Endodermal cell (in vitro differentiated cells): ENCODE results near the gene HOXC11. TPM values are rescaled to one million over a fixed set of nuclear protein-coding genes. Genes with fewer than 3 reads are reported as not detected.

Experiments used
- DNase-seq: peaks from one replicate; pipeline ENCODE4 v3.0.0-alpha.2; 2017
- H3K27ac ChIP-seq: 2 replicates; pipeline ENCODE4 v1.5.1; 2013; ENCODE audit warnings: mild to moderate bottlenecking, low read depth, low read length, moderate library complexity
- H3K27me3 ChIP-seq: 2 replicates; pipeline ENCODE4 v1.6.1; 2013; ENCODE audit warnings: mild to moderate bottlenecking, low read length, moderate library complexity; ENCODE audit not compliant: insufficient read depth, control insufficient read depth, poor library complexity, severe bottlenecking
- H3K36me3 ChIP-seq: 2 replicates; pipeline ENCODE4 v1.7.0; 2013; ENCODE audit warnings: mild to moderate bottlenecking, low read length, moderate library complexity; ENCODE audit not compliant: control insufficient read depth, insufficient read depth
- H3K4me1 ChIP-seq: one replicate; pipeline ENCODE4 v1.7.0; 2013; ENCODE audit warnings: low read length; ENCODE audit not compliant: control insufficient read depth, insufficient read depth
- H3K4me3 ChIP-seq: 2 replicates; pipeline ENCODE4 v1.5.1; 2013; ENCODE audit warnings: mild to moderate bottlenecking, low read length, moderate library complexity
- H3K9ac ChIP-seq: 2 replicates; pipeline ENCODE4 v1.6.1; 2013; ENCODE audit warnings: mild to moderate bottlenecking, low read length, moderate library complexity; ENCODE audit not compliant: poor library complexity, severe bottlenecking; ENCODE audit errors: extremely low read depth
- H3K9me3 ChIP-seq: 2 replicates; pipeline ENCODE4 v1.6.1; 2013; ENCODE audit warnings: mild to moderate bottlenecking, low read length, moderate library complexity; ENCODE audit not compliant: control insufficient read depth
- H3K27ac Mint-ChIP-seq: 2 replicates; pipeline ENCODE4 v1.8.0; 2020; ENCODE audit warnings: mixed read lengths
- H3K27me3 Mint-ChIP-seq: 2 replicates; pipeline ENCODE4 v1.8.0; 2021; ENCODE audit warnings: mild to moderate bottlenecking, mixed read lengths; ENCODE audit not compliant: insufficient read depth
- H3K36me3 Mint-ChIP-seq: 2 replicates; pipeline ENCODE4 v1.8.0; 2020; ENCODE audit warnings: low read depth, mixed read lengths
- H3K4me1 Mint-ChIP-seq: 2 replicates; pipeline ENCODE4 v1.8.0; 2020; ENCODE audit warnings: mixed read lengths
- H3K4me3 Mint-ChIP-seq: 2 replicates; pipeline ENCODE4 v1.8.0; 2020; ENCODE audit warnings: mild to moderate bottlenecking, moderate library complexity, mixed read lengths
- H3K9me3 Mint-ChIP-seq: 2 replicates; pipeline ENCODE4 v1.8.0; 2020; ENCODE audit warnings: mild to moderate bottlenecking, mixed read lengths
- WGBS, 2 experiments: methylation state at CpG; one replicate each; pipeline versions ENCODE4 v1.1.5 to v1.1.7; 2013; ENCODE audit warnings: missing lambda C conversion rate in 2 of 2, mixed read lengths in 1 of 2; ENCODE audit not compliant: insufficient coverage in 1 of 2, insufficient read length in 1 of 2; 5-methylcytosine and 5-hydroxymethylcytosine counted together
- total RNA-seq, 2 donors: library from RNA; stranded (reverse); fragmentation: NEBNext Ultra II Directional in 1 of 2; extraction: Animal tissue kit (Norgen Biotek cat#: 25700) in 1 of 2; gene quantifications; 2 replicates in 1 of 2; 3 replicates in 1 of 2; pipeline ENCODE4 v1.2.1, GENCODE V29; 2021
- TF ChIP-seq, protein P1 (sequence below): fragments of 200-600 bp; sonication (generic); conservative IDR thresholded peaks from 2 replicates; pipeline ENCODE4 v1.5.0; 2021; ENCODE audit warnings: antibody characterized with exemption, mild to moderate bottlenecking

Gene HOXC11
- total RNA-seq, 2 donors from 2014 or later: not detected

DNA sequence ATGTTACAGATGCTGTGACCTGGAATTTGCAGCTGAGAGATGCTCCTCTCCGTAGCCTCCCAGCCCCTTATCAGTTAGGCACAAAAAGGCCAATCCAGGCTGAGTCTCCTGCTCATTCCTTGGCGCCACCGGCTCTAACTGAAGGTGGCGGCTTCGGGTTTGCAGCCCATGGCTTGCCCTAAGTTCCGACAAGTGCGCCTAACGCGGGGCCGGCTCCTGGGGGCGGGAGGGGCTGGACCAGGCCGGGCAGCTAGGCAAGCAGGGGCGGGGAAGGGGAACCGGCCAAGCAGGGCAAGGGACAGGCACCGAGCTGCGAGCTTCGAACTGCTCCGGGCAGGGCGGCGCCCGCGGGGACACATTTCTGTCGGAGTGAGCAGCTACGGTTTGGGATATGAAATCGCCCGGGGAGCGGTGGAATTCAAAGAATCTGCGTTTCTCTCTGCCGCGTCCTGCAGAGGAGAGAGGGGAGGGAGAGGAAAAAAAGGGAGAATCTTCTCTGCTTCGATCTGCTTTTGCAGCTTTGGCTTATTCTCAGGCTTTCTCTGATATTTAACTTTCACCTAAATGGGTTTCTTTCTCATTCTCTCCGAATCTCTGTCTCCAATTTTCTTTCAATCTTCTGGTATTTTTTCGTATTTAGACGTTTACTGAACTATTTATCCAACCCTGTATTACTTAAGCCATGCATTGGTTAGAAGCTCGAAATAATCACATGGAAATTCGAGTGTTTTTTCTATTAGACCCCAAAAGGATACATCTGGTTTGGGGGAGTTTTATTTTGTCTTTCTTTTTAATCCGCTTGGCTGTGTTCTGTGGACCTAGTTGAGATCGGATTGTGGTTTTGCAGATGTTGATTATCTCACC is 19.8 kb upstream of the HOXC11 start:
- 2 to 8% methylated on average over 19 to 38 of the region's 38 CpGs for WGBS, 2 experiments

DNA sequence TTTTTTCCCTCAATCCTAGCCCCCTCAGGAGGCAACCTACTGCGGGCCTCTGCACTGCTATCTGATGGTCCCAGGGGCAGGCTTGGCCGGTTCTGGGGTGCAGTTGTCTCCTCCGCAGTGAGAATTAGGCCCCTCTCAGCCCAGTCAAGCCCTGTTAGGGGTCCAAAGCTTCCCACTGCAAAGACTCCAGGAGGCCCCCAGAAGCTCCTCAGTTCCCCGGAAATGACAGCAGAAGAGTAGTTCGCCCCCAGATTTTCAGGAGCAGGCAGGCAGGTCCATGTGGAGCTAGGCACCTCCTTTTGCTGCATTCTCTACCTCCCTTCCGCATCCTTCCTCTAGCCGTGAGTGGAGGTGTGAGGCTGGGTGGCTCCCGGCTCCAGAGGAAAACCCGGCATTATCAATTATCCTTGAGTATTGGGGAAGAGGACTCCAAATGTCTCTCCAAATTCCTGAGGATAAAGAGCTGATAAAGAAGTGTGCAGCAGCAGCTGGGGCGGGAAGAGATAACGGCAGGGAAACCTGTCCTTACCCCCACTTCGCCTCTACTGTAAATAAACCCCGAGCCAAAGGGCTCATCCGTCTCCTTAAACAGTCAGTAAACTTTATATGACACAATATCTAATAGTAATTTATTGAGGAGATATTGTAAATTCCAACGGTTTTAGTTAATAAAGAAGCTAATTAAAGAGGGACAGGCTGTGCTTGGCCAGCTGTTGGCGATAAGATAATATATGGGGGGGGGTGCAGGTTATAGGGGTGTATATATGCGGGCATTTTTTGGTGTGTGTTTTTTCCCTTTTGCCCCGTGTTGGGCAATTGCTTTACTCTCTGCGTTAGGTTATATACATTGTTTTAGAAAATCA is 18.9 kb upstream of the HOXC11 start:
- TF ChIP-seq, protein P1, sequence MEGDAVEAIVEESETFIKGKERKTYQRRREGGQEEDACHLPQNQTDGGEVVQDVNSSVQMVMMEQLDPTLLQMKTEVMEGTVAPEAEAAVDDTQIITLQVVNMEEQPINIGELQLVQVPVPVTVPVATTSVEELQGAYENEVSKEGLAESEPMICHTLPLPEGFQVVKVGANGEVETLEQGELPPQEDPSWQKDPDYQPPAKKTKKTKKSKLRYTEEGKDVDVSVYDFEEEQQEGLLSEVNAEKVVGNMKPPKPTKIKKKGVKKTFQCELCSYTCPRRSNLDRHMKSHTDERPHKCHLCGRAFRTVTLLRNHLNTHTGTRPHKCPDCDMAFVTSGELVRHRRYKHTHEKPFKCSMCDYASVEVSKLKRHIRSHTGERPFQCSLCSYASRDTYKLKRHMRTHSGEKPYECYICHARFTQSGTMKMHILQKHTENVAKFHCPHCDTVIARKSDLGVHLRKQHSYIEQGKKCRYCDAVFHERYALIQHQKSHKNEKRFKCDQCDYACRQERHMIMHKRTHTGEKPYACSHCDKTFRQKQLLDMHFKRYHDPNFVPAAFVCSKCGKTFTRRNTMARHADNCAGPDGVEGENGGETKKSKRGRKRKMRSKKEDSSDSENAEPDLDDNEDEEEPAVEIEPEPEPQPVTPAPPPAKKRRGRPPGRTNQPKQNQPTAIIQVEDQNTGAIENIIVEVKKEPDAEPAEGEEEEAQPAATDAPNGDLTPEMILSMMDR: no peak
- Histone ChIP-seq H3K36me3 (no peaks in the 10 kb centered on the region), H3K4me3 (no peak overlapping the region), H3K27me3 (peaks cover 100% of the 10 kb centered on the region), H3K27ac (no peak overlapping the region), H3K4me1 (no peaks in the 10 kb centered on the region), H3K9me3 (peaks cover 23% of the 10 kb centered on the region), H3K9ac (no peak overlapping the region)
- peaks cover 2% of the 10 kb centered on the region for H3K9me3 Mint-ChIP-seq
- H3K36me3 Mint-ChIP-seq: no peaks in the 10 kb centered on the region
- DNase-seq: peak; percentile 53
- no peak overlapping the region for H3K27ac Mint-ChIP-seq
- no peak overlapping the region for H3K4me3 Mint-ChIP-seq
- 17 to 34% methylated on average over 7 to 15 of the region's 19 CpGs for WGBS, 2 experiments
- no peaks in the 10 kb centered on the region for H3K4me1 Mint-ChIP-seq
- H3K27me3 Mint-ChIP-seq: peaks cover 99% of the 10 kb centered on the region

More for the DNA sequence above, 19.8 kb upstream of the HOXC11 start:
- no peak overlapping the region for H3K4me3 ChIP-seq
- TF ChIP-seq, protein P1: no peak
- DNase-seq: peak; percentile 90
- no peaks in the 10 kb centered on the region for H3K36me3 Mint-ChIP-seq
- H3K27me3 ChIP-seq: peaks cover 100% of the 10 kb centered on the region
- no peaks in the 10 kb centered on the region for H3K4me1 ChIP-seq
- H3K4me3 Mint-ChIP-seq: no peak overlapping the region
- H3K4me1 Mint-ChIP-seq: no peaks in the 10 kb centered on the region
- H3K36me3 ChIP-seq: no peaks in the 10 kb centered on the region
- H3K27me3 Mint-ChIP-seq: peaks cover 99% of the 10 kb centered on the region
- no peak overlapping the region for H3K27ac Mint-ChIP-seq
- H3K9me3 Mint-ChIP-seq: peaks cover 2% of the 10 kb centered on the region
- H3K9me3 ChIP-seq: peaks cover 23% of the 10 kb centered on the region
- H3K27ac ChIP-seq: no peak overlapping the region
- no peak overlapping the region for H3K9ac ChIP-seq

DNA sequence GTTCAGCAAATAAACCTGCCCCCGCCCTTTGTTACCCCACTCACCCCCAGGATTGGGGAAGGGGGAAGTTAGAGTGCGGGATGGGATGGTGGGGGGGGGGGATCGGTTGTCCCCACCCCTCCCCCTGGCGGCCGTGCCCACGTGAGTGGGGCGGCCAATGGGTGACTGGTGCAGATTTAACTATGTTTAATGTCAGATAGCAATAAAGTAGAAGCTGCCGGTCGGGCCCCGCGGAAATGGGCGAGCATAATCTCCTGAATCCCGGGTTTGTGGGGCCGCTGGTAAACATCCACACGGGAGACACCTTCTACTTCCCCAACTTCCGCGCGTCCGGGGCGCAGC is 18.3 kb upstream of the HOXC11 start, which contains the start of gene HOXC12:
Gene HOXC12 (plus strand): TSS at position 210 of the 342 bp plus-strand sequence. CDS start 27 bp downstream, at position 237.
- 14 to 24% methylated on average over 10 to 13 of the region's 20 CpGs for WGBS, 2 experiments
- H3K9ac ChIP-seq: no peak within 1 kb of the TSS
- H3K36me3 ChIP-seq: no peaks in the 10 kb centered on the region
- H3K4me1 ChIP-seq: no peaks in the 10 kb centered on the region
- Mint-ChIP-seq H3K4me1 (no peaks in the 10 kb centered on the region), H3K36me3 (no peaks in the 10 kb centered on the region), H3K27me3 (peaks cover 99% of the 10 kb centered on the region), H3K27ac (no peak within 1 kb of the TSS), H3K9me3 (peaks cover 2% of the 10 kb centered on the region), H3K4me3 (no peak within 1 kb of the TSS)
- H3K4me3 ChIP-seq: no peak within 1 kb of the TSS
- H3K27ac ChIP-seq: no peak within 1 kb of the TSS
- DNase-seq: no peak
- H3K27me3 ChIP-seq: peaks cover 100% of the 10 kb centered on the region
- TF ChIP-seq, protein P1: no peak
- peaks cover 23% of the 10 kb centered on the region for H3K9me3 ChIP-seq
